ENCODE results near the gene ERC1.

ERC1 gene

DNA sequence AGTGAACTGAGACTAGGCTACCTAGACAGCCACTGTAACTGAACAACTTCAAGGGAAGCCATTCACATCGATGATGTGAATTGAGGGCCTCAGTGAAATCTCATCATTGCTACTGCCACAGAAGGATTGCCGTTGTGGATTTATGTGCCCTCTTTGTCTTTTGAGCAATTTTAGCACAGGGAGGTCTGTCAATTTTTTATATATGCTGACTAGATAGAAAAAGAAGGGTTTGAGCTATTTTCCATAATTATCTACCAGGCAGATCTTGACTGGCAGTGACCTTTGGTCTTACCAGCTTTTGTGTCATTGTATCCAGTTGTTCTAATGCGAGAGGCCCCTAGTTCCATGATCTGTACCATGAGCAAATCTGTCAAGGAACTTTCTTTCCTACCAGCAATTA lies 179.4 kb downstream of the ERC1 start:
- CTCF ChIA-PET = no interaction called here
- Mint-ChIP-seq H3K4me3 (no peak overlapping the region), H3K4me1 (no peaks in the 10 kb centered on the region), H3K27ac (no peak overlapping the region), H3K27me3 (no peaks in the 10 kb centered on the region), H3K36me3 (peaks cover 2% of the 10 kb centered on the region), H3K9me3 (no peaks in the 10 kb centered on the region)
- no peak for DNase-seq

DNA sequence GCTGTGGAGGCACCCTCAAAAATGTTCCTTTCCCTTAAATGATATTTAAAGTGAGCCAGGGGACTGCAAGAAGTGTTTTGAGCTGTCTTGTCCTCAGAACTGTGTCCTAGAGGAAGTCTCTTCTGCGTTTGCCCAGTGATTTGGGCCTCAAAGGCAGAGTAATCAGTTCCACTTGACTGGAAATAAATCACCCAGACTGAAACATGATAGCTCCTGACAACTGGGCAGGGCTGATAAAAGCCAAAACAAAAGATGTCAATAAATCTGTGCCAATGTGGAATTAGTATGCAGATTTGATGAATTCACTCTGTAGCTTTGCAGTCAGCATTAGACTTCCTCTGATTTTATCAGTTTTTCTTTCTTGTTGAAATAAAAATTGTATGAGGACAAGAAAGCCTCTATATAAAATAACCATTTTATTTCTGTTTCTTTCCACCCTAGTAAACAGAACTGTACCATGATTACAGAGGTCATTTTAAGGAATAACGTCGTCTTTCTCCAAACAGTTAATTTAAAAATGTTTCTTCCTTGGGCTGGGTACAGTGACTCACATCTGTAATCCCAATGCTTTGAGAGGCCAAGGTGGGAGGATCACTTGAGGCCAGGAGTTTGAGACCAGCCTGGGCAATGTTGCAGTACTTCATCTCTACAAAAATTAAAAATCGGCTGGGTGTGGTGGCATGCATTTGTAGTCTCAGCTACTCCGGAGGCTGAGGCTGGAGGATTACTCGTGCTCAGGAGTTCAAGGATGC lies 180.8 kb downstream of the ERC1 start:
- H3K4me3 Mint-ChIP-seq = no peak overlapping the region
- CTCF ChIA-PET = interaction anchor here (0.6 kb wide), 1 partner anchor 75 kb away, joined by 3 read pairs; no protein-coding TSS in a partner anchor
- no peaks in the 10 kb centered on the region for H3K27me3 Mint-ChIP-seq
- no peaks in the 10 kb centered on the region for H3K9me3 Mint-ChIP-seq
- no peaks in the 10 kb centered on the region for H3K4me1 Mint-ChIP-seq
- peaks cover 8% of the 10 kb centered on the region for H3K36me3 Mint-ChIP-seq
- DNase-seq = no peak
- H3K27ac Mint-ChIP-seq = no peak overlapping the region

DNA sequence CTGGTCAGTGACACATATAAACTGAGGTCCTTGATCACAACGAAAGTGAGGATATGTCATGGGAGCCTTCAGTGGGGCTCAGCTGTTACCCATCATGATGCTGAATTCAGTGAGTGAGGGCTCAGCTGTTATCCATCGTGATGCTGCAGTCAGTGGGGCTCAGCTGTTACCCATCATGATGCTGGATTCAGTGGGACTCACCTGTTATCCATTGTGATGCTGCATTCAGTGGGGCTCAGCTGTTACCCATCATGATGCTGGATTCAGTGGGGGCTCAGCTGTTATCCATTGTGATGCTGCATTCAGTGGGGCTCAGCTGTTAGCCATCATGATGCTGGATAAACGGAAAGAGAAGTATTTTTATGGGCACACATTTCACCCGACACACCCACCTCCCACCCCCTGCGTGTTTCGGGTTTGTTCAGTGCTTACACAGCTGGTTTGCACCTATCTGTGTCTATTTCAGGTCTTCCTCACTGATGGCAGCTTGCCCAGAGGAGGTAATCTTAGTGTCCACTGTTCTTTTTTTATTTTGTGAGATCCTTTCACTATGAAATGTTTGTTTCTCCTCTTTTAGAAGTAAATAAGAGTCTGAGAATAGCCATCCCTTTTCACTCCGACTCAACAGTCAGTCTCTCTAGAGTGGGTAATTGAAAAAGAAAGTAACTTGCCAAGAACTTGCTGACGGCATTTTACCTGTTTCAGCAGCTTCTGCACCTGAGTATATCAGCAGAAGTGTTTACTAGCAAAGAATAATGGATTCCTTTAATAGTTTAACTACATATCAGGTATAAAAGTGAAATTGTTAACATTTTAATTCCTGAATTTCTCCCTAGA lies 183.0 kb downstream of the ERC1 start:
- H3K27ac Mint-ChIP-seq = no peak overlapping the region
- DNase-seq = no peak
- no peaks in the 10 kb centered on the region for H3K4me1 Mint-ChIP-seq
- H3K27me3 Mint-ChIP-seq = no peaks in the 10 kb centered on the region
- H3K4me3 Mint-ChIP-seq = no peak overlapping the region
- peaks cover 8% of the 10 kb centered on the region for H3K36me3 Mint-ChIP-seq
- CTCF ChIA-PET = no interaction called here
- H3K9me3 Mint-ChIP-seq = no peaks in the 10 kb centered on the region

DNA sequence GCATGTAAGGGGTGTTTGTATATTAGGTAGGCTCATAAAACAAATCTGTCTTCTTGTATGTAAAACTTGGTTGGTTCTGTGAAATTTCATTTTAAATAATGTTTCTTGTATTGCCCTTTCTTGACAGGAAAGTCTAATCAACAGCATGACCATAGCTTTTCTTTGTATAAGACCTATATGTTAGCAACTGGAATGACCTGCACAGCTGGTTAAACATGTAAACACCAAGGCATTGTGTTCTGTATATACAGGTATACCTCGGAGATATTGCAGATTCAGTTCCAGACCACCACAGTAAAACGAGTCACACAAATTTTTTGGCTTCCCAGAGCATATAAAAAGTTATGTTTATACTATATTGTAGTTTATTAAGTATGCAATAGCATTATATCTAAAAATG lies 183.6 kb downstream of the ERC1 start:
- no peaks in the 10 kb centered on the region for H3K27me3 Mint-ChIP-seq
- DNase-seq = no peak
- CTCF ChIA-PET = no interaction called here
- H3K27ac Mint-ChIP-seq = no peak overlapping the region
- no peaks in the 10 kb centered on the region for H3K4me1 Mint-ChIP-seq
- H3K9me3 Mint-ChIP-seq = no peaks in the 10 kb centered on the region
- peaks cover 6% of the 10 kb centered on the region for H3K36me3 Mint-ChIP-seq
- no peak overlapping the region for H3K4me3 Mint-ChIP-seq

DNA sequence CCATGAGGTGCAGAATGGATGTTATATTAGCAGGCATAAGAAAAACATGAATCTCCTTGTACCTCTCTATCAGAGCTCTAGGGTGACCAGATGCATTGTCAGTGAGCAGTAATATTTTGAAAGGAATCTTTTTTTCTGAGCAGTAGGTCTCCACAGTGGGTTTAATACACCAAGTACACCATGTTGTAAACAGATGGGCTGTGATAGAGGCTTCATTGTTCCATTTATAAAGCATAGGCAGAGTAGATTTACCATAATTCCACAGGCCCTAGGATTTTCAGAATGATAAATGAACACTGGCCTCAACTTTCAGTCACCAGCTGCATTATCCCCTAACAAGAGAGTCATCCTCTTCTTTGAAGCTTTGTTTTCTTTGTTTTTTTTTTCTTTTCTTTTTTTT lies 185.2 kb downstream of the ERC1 start:
- Mint-ChIP-seq H3K4me1 (no peaks in the 10 kb centered on the region), H3K9me3 (no peaks in the 10 kb centered on the region)
- CTCF ChIA-PET = no interaction called here

DNA sequence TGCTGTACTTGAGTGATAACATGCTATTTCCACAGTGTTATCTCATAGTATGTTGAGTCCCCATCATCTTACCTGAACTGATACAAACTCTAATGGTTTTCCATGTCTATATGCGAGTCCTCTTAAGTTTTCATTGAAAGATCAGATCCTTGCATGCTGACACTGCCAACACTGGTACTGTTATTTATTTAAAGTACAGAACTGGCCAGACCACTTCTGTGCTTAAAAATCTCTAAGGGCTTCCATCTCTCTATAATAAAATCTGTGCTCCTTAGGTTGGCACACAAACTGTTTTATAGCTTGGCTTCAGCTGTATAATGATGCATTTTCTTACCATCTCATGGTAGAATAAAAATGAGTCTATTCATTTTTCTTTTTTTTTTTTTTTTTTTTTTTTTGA lies 188.1 kb downstream of the ERC1 start:
- H3K36me3 Mint-ChIP-seq = peaks cover 14% of the 10 kb centered on the region
- CTCF ChIA-PET = interaction anchor here (1.1 kb wide), 1 partner anchor 9 kb away, joined by 3 read pairs; no protein-coding TSS in a partner anchor
- H3K4me1 Mint-ChIP-seq = no peaks in the 10 kb centered on the region
- H3K27me3 Mint-ChIP-seq = no peaks in the 10 kb centered on the region
- H3K9me3 Mint-ChIP-seq = no peaks in the 10 kb centered on the region
- no peak overlapping the region for H3K4me3 Mint-ChIP-seq
- H3K27ac Mint-ChIP-seq = no peak overlapping the region
- DNase-seq = no peak

More for the DNA sequence above, 185.2 kb downstream of the ERC1 start:
- H3K36me3 Mint-ChIP-seq = peaks cover 11% of the 10 kb centered on the region
- no peak for DNase-seq
- no peak overlapping the region for H3K27ac Mint-ChIP-seq
- H3K27me3 Mint-ChIP-seq = no peaks in the 10 kb centered on the region
- no peak overlapping the region for H3K4me3 Mint-ChIP-seq

DNA sequence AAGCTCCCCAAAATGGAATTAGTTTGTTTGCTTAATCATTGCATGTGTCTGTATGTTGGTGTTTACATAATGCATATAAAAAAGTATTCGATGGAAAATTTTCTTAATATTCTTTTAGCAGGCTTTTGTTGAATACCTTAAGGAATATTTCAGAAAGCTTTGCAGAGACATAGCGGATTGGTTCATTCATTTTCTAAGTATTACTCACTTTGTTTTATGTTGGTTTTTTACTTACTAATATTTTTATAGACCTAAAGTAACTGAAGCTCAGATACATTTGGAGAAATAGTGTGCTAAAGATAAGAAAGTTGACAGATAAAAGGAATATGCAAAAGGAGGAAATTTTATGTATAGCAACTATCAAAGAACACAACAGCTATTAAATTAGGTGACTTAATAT lies 191.0 kb downstream of the ERC1 start:
- no peaks in the 10 kb centered on the region for H3K9me3 Mint-ChIP-seq
- CTCF ChIA-PET = interaction anchor here (0.7 kb wide), 1 partner anchor 64 kb away, joined by 3 read pairs; no protein-coding TSS in a partner anchor
- no peak overlapping the region for H3K4me3 Mint-ChIP-seq
- DNase-seq = no peak
- no peaks in the 10 kb centered on the region for H3K4me1 Mint-ChIP-seq
- H3K27me3 Mint-ChIP-seq = no peaks in the 10 kb centered on the region
- H3K27ac Mint-ChIP-seq = no peak overlapping the region
- H3K36me3 Mint-ChIP-seq = peaks cover 14% of the 10 kb centered on the region

DNA sequence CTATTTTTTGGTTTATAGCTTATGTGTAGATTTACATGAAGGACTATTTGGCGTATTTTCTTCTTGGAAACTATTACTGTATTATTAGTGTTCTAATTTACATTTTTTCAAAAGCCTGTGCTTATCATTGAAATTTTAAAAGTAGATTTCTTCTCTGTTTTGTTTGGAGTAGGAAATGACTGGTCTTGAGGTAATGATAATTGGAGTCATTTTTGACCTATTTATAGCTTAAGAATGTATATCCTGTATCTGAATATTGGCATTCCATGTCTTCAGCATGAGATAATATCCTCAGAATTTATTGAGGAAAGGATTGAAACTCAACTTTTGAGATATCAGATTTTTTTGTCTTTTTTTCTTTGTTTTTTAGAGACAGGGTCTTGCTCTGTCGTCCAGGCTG lies 193.4 kb downstream of the ERC1 start:
- H3K4me1 Mint-ChIP-seq = no peaks in the 10 kb centered on the region
- peaks cover 18% of the 10 kb centered on the region for H3K36me3 Mint-ChIP-seq
- DNase-seq = no peak
- CTCF ChIA-PET = interaction anchor here (2.4 kb wide), 1 partner anchor 67 kb away, joined by 6 read pairs; no protein-coding TSS in a partner anchor
- no peaks in the 10 kb centered on the region for H3K27me3 Mint-ChIP-seq
- no peak overlapping the region for H3K4me3 Mint-ChIP-seq
- no peaks in the 10 kb centered on the region for H3K9me3 Mint-ChIP-seq
- H3K27ac Mint-ChIP-seq = no peak overlapping the region

DNA sequence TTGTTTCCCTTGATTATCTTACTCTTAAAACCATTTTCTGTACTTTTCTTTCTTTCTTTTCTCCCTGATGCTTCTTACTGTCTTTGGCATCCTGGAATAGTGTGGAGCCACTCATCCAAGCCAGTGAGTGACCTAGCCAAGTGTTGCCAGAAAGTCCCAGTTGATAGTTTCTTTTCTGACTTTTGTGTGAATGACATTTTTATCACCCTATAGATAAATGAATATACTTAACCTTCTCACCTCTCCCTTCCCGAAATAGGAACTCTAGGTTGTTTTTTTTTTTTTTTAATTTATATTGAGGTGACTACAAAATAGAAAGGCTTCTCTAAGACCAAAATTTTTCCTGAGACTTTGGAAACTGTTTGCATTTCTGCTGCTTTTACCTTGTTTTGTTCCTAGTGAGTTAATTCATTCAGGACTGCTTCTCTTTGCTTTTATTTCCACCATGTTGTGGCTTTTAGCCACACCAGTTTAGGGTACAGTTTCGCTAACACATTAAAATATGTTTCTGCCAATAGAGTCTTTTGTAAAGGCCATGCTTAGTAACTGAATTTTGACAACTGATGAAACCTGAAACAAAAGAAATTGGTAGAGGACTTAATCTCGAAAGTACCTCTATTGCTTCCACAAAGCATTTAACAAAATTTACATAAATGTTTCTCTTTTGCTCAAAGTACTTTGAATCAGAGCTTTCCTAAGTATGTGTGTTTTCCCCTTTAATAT lies 194.6 kb downstream of the ERC1 start:
- CTCF ChIA-PET = interaction anchor here (2.6 kb wide), 1 partner anchor 68 kb away, joined by 8 read pairs; no protein-coding TSS in a partner anchor
- H3K4me1 Mint-ChIP-seq = no peaks in the 10 kb centered on the region
- no peaks in the 10 kb centered on the region for H3K27me3 Mint-ChIP-seq
- H3K9me3 Mint-ChIP-seq = no peaks in the 10 kb centered on the region
- no peak for DNase-seq
- H3K27ac Mint-ChIP-seq = no peak overlapping the region
- H3K36me3 Mint-ChIP-seq = peaks cover 20% of the 10 kb centered on the region
- H3K4me3 Mint-ChIP-seq = no peak overlapping the region

DNA sequence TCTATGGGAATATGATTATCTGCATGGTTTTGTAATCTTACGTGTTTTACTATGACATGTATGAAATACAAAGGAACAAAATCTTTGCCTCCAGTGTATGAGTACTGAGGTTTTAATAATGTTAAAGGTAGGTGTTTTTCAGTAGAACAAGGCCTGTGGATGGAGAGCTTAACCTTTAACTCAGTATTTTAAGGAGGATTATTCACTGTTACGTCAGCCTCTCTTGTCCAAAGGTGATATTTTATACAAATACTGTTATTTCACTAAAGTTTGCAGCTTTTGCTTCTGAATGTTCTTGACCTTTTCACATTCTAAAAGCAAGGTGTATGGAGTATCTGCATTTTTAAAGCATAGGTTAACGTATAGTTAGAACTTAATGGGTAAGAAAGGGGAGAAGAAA lies 195.3 kb downstream of the ERC1 start:
- CTCF ChIA-PET = interaction anchor here (2.6 kb wide), 1 partner anchor 68 kb away, joined by 8 read pairs; no protein-coding TSS in a partner anchor
- H3K27me3 Mint-ChIP-seq = no peaks in the 10 kb centered on the region
- H3K9me3 Mint-ChIP-seq = no peaks in the 10 kb centered on the region
- H3K4me3 Mint-ChIP-seq = no peak overlapping the region
- H3K36me3 Mint-ChIP-seq = peaks cover 17% of the 10 kb centered on the region
- no peaks in the 10 kb centered on the region for H3K4me1 Mint-ChIP-seq
- no peak overlapping the region for H3K27ac Mint-ChIP-seq
- DNase-seq = no peak

DNA sequence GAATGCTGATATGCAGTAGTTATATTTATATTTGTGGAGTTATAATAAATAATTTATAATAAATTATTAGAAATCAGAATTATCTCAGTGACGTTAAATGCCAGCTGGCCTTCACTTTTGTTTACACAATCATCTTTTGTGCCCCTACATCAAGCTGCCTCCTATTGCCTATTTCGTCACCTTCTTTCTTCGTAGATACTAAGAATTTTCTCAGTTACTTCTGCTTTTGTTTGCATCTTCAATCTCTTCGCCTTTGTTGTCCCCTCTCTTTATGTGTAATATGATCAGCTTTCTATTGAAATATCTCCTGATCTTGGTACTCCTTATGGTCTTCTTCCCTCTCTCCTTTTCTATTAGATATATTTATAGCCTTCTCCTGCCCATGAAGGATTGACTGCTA lies 197.0 kb downstream of the ERC1 start:
- H3K27me3 Mint-ChIP-seq = no peaks in the 10 kb centered on the region
- no peak overlapping the region for H3K4me3 Mint-ChIP-seq
- no peaks in the 10 kb centered on the region for H3K4me1 Mint-ChIP-seq
- peaks cover 22% of the 10 kb centered on the region for H3K36me3 Mint-ChIP-seq
- no peaks in the 10 kb centered on the region for H3K9me3 Mint-ChIP-seq
- CTCF ChIA-PET = interaction anchor here (1.2 to 2.6 kb wide), 2 partner anchors 9 to 70 kb away, joined by 3 to 8 read pairs; no protein-coding TSS in a partner anchor
- no peak for DNase-seq
- H3K27ac Mint-ChIP-seq = no peak overlapping the region

DNA sequence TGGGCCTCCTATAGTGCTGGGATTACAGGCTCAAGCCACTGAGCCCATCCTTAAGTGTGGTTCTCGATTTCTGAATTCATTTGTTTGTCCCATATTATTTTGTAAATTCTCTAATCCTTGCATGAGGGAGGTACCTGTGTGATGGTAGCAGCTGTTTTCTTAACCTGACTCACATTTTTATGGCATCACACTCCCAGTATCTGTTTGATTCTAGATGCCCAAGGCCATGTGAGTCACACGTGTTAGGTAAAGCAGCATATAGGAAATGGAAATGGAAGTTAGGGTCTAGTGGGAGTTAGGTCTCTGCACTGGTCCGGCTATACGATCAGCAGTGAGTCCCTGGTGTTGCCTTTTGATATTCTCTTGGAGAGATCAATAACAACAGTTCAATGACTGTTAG lies 198.1 kb downstream of the ERC1 start:
- Mint-ChIP-seq H3K27ac (no peak overlapping the region), H3K9me3 (no peaks in the 10 kb centered on the region), H3K4me3 (no peak overlapping the region), H3K36me3 (peaks cover 20% of the 10 kb centered on the region), H3K4me1 (no peaks in the 10 kb centered on the region), H3K27me3 (no peaks in the 10 kb centered on the region)
- no peak for DNase-seq
- CTCF ChIA-PET = interaction anchor here (1.2 kb wide), 1 partner anchor 11 kb away, joined by 3 read pairs; no protein-coding TSS in a partner anchor

DNA sequence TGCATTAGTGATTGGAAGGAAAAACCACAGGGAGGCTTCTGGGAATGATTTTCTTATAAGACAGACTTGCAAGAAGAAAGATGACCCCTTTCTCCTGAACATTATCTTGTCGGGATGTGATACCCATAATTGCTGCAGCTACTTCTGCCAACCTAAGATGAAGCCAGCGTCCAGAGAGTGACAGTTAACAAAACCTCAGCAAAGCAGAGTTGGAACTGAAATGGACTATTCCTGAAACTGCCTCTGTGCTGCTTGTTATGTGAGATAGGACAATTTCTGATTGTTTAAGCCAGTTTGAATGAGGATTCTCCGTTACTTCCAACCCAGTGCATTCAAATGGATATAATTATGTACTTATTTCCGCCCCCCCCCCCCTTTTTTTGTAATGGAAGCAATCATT lies 204.5 kb downstream of the ERC1 start:
- Mint-ChIP-seq H3K36me3 (peaks cover 28% of the 10 kb centered on the region), H3K4me3 (no peak overlapping the region), H3K27me3 (no peaks in the 10 kb centered on the region), H3K9me3 (peaks cover 11% of the 10 kb centered on the region), H3K27ac (no peak overlapping the region), H3K4me1 (no peaks in the 10 kb centered on the region)
- DNase-seq = no peak
- CTCF ChIA-PET = no interaction called here

All from activated naive CD4-positive, alpha-beta T cell treated with anti-CD3 and anti-CD28 coated beads, Interleukin-2, amount 10 ng/mL, durations not matched to agents 7 days and 5 days (primary cell).